ENCODE data around the gene NPL. TPM values are rescaled to one million over a fixed set of nuclear protein-coding genes. Genes with fewer than 3 reads are reported as not detected.

The NPL gene
- total RNA-seq, 2 donors from 2014 or later, result 5.8 to 8.7 TPM

DNA sequence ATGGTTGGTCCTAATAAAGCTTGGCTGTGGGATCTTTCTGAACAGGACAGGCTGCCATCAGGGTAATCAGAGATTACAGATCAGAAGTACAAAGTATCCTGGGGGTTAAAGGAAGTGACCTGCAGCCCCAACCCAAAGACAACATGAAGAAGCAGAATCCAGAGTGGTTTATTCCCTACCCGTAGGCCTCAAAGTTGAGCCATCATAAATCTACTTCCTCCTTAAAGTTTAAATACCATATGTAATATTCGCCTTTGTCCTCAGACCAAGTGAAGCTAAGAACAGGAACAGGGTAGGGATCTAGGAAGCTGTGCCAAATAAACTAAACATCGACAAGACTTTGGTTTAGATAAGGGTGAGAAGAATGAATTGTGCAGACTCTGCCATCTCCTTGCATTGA is 33.6 kb downstream of the NPL start:
- H3K27me3 Mint-ChIP-seq (ENCODE audit: insufficient read depth), result no peaks in the 10 kb centered on the region
- no peak overlapping the region for H3K4me3 Mint-ChIP-seq
- H3K4me3 ChIP-seq (ENCODE audit: low read length), result no peak overlapping the region
- peaks cover under 1% of the 10 kb centered on the region for H3K4me1 ChIP-seq (ENCODE audit: control insufficient read depth, insufficient read depth, low read length)
- H3K9me3 Mint-ChIP-seq, result no peaks in the 10 kb centered on the region
- no peak overlapping the region for H3K27ac ChIP-seq (ENCODE audit: low read depth, low read length)
- H3K36me3 ChIP-seq (ENCODE audit: control insufficient read depth, insufficient read depth, low read length), result peaks cover 24% of the 10 kb centered on the region
- TF ChIP-seq, protein P1, sequence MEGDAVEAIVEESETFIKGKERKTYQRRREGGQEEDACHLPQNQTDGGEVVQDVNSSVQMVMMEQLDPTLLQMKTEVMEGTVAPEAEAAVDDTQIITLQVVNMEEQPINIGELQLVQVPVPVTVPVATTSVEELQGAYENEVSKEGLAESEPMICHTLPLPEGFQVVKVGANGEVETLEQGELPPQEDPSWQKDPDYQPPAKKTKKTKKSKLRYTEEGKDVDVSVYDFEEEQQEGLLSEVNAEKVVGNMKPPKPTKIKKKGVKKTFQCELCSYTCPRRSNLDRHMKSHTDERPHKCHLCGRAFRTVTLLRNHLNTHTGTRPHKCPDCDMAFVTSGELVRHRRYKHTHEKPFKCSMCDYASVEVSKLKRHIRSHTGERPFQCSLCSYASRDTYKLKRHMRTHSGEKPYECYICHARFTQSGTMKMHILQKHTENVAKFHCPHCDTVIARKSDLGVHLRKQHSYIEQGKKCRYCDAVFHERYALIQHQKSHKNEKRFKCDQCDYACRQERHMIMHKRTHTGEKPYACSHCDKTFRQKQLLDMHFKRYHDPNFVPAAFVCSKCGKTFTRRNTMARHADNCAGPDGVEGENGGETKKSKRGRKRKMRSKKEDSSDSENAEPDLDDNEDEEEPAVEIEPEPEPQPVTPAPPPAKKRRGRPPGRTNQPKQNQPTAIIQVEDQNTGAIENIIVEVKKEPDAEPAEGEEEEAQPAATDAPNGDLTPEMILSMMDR (conservative IDR thresholded peaks at IDR 0.05), result no peak
- no peak for DNase-seq
- H3K9me3 ChIP-seq (ENCODE audit: control insufficient read depth, low read length), result no peaks in the 10 kb centered on the region
- peaks cover 8% of the 10 kb centered on the region for H3K36me3 Mint-ChIP-seq (ENCODE audit: low read depth)
- H3K27me3 ChIP-seq (ENCODE audit: control insufficient read depth, insufficient read depth, low read length, poor library complexity, severe bottlenecking), result no peaks in the 10 kb centered on the region
- H3K27ac Mint-ChIP-seq, result no peak overlapping the region
- no peak overlapping the region for H3K9ac ChIP-seq (ENCODE audit: extremely low read depth, low read length, poor library complexity, severe bottlenecking)
- H3K4me1 Mint-ChIP-seq, result peaks cover 4% of the 10 kb centered on the region
- 60 to 95% methylated on average over 1 to 3 of the region's 3 CpGs for WGBS, 2 experiments (ENCODE audit: insufficient coverage in 1 of 2, insufficient read length in 1 of 2)

DNA sequence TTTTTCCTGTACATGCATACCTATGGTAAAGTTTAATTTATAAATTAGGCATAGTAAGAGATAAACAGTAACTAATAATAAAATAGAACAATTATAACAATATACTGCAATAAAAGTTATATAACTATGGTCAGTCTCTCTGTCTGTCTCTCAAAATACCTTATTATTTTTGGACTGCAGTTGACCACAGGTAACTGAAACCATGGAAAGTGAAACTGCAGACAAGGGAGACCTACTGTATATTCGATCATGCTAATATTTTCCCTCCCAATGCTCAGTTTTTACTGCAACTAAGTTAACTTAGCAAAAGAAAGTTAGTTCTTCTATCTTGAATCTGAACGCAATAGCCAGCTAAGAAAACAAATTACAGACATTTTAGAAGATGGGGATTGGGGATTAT is 37.3 kb downstream of the NPL start:
- TF ChIP-seq, protein P1 (conservative IDR thresholded peaks at IDR 0.05), result no peak
- Mint-ChIP-seq H3K36me3 (ENCODE audit: low read depth) (no peaks in the 10 kb centered on the region), H3K4me3 (no peak overlapping the region), H3K27ac (no peak overlapping the region), H3K4me1 (peaks cover 14% of the 10 kb centered on the region), H3K27me3 (ENCODE audit: insufficient read depth) (no peaks in the 10 kb centered on the region), H3K9me3 (no peaks in the 10 kb centered on the region)
- DNase-seq, result no peak
- 86% methylated on average over 2 of the region's 2 CpGs; no CpG with 5 or more reads in 1 of the 2 experiments for WGBS, 2 experiments (ENCODE audit: insufficient coverage in 1 of 2, insufficient read length in 1 of 2)
- H3K9ac ChIP-seq (ENCODE audit: extremely low read depth, low read length, poor library complexity, severe bottlenecking), result no peak overlapping the region
- no peak overlapping the region for H3K4me3 ChIP-seq (ENCODE audit: low read length)
- H3K27me3 ChIP-seq (ENCODE audit: control insufficient read depth, insufficient read depth, low read length, poor library complexity, severe bottlenecking), result no peaks in the 10 kb centered on the region
- H3K36me3 ChIP-seq (ENCODE audit: control insufficient read depth, insufficient read depth, low read length), result peaks cover 14% of the 10 kb centered on the region
- H3K27ac ChIP-seq (ENCODE audit: low read depth, low read length), result no peak overlapping the region
- H3K4me1 ChIP-seq (ENCODE audit: control insufficient read depth, insufficient read depth, low read length), result peaks cover 8% of the 10 kb centered on the region
- H3K9me3 ChIP-seq (ENCODE audit: control insufficient read depth, low read length), result no peaks in the 10 kb centered on the region

DNA sequence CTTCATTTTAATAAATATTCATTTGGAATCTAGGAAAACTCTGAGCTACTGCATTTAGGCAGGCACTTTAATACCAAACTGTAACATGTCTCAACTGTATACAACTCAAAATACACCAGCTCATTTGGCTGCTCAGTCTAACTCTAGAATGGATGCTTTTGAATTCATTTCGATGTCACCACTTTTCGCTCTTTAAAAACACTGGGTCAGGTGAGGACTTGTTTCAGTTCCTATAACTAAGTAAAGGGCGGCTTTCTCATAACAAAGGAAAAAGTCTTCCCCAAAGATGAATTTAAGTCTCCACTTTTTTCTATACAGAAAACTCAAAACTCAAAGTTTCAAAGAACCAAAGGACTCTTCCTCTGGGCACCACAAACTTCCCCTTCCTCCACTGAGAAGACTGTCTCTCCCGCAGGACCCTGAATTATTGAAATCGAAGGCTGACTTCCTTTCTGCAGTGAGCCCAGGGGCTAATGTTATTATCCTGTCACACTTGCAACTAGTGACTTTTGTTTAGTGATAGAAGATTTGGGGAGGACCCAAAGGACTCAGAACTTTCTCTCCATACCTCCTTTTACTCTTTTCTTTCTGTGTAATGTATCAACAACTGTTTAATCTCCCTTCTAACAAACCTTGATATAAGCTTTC is 39.8 kb downstream of the NPL start:
- no peak overlapping the region for H3K9ac ChIP-seq (ENCODE audit: extremely low read depth, low read length, poor library complexity, severe bottlenecking)
- Mint-ChIP-seq H3K36me3 (ENCODE audit: low read depth) (no peaks in the 10 kb centered on the region), H3K4me3 (no peak overlapping the region), H3K9me3 (no peaks in the 10 kb centered on the region), H3K27ac (no peak overlapping the region), H3K4me1 (peaks cover 14% of the 10 kb centered on the region), H3K27me3 (ENCODE audit: insufficient read depth) (no peaks in the 10 kb centered on the region)
- peaks cover 8% of the 10 kb centered on the region for H3K4me1 ChIP-seq (ENCODE audit: control insufficient read depth, insufficient read depth, low read length)
- TF ChIP-seq, protein P1 (conservative IDR thresholded peaks at IDR 0.05), result no peak
- WGBS, 2 experiments (ENCODE audit: insufficient coverage in 1 of 2, insufficient read length in 1 of 2), result 93% methylated on average over 4 to 5 of the region's 5 CpGs
- no peak for DNase-seq
- H3K27me3 ChIP-seq (ENCODE audit: control insufficient read depth, insufficient read depth, low read length, poor library complexity, severe bottlenecking), result no peaks in the 10 kb centered on the region
- no peak overlapping the region for H3K4me3 ChIP-seq (ENCODE audit: low read length)
- no peak overlapping the region for H3K27ac ChIP-seq (ENCODE audit: low read depth, low read length)
- H3K9me3 ChIP-seq (ENCODE audit: control insufficient read depth, low read length), result no peaks in the 10 kb centered on the region
- peaks cover 7% of the 10 kb centered on the region for H3K36me3 ChIP-seq (ENCODE audit: control insufficient read depth, insufficient read depth, low read length)
